Memory B cell (primary cell): ENCODE results near the gene CAPN3.

ENCODE experiments used
- ATAC-seq: fragments of 150-1000 bp; cut with Tn5 transposase; 2 replicates; pipeline ENCODE4 v1.10.0; 2021; ENCODE audit warnings: low read depth, mild to moderate bottlenecking, moderate library complexity
- DNase-seq, 2 donors: peaks; one replicate each; pipeline ENCODE4 v3.0.0; 2022; ENCODE audit warnings: low spot score in 2 of 2
- H3K27ac Mint-ChIP-seq: one replicate; pipeline ENCODE4 v1.8.0; 2022; ENCODE audit warnings: mild to moderate bottlenecking, moderate library complexity, mixed read lengths
- H3K27me3 Mint-ChIP-seq: one replicate; pipeline ENCODE4 v1.8.0; 2022; ENCODE audit warnings: mixed read lengths
- H3K36me3 Mint-ChIP-seq: one replicate; pipeline ENCODE4 v1.8.0; 2022; ENCODE audit warnings: mild to moderate bottlenecking, mixed read lengths
- H3K4me1 Mint-ChIP-seq: one replicate; pipeline ENCODE4 v1.8.0; 2022; ENCODE audit warnings: mixed read lengths
- H3K4me3 Mint-ChIP-seq: one replicate; pipeline ENCODE4 v1.8.0; 2022; ENCODE audit warnings: mild to moderate bottlenecking, moderate library complexity, mixed read lengths
- H3K9me3 Mint-ChIP-seq: one replicate; pipeline ENCODE4 v1.8.0; 2022; ENCODE audit warnings: mixed read lengths

The CAPN3 gene

GRCh38 chr15:42343596-42344232, 15.6 kb upstream of the CAPN3 start:
- Mint-ChIP-seq H3K27me3 (no peaks in the 10 kb centered on the region), H3K27ac (peak overlapping the region; percentile 49), H3K4me3 (no peak overlapping the region)

GRCh38 chr15:42344763-42345162, 14.5 kb upstream of the CAPN3 start:
- no peaks in the 10 kb centered on the region for H3K9me3 Mint-ChIP-seq
- DNase-seq: no peak
- no peak overlapping the region for H3K27ac Mint-ChIP-seq
- H3K27me3 Mint-ChIP-seq: no peaks in the 10 kb centered on the region
- H3K4me1 Mint-ChIP-seq: no peaks in the 10 kb centered on the region
- no peak for ATAC-seq
- H3K36me3 Mint-ChIP-seq: peaks cover 46% of the 10 kb centered on the region
- no peak overlapping the region for H3K4me3 Mint-ChIP-seq

More at GRCh38 chr15:42343596-42344232, 15.6 kb upstream of the CAPN3 start:
- ATAC-seq: no peak
- Mint-ChIP-seq H3K4me1 (no peaks in the 10 kb centered on the region), H3K9me3 (no peaks in the 10 kb centered on the region), H3K36me3 (peaks cover 40% of the 10 kb centered on the region)
- no peak for DNase-seq

- ATAC-seq: no peak
- Mint-ChIP-seq H3K27ac (no peak overlapping the region), H3K27me3 (no peaks in the 10 kb centered on the region), H3K36me3 (peaks cover 46% of the 10 kb centered on the region), H3K4me1 (no peaks in the 10 kb centered on the region), H3K9me3 (no peaks in the 10 kb centered on the region), H3K4me3 (no peak overlapping the region)
- DNase-seq: no peak
Measured at GRCh38 chr15:42345504-42345903, 13.8 kb upstream of the CAPN3 start.

- ATAC-seq (no peak), DNase-seq (no peak)
- H3K4me3 Mint-ChIP-seq: no peak overlapping the region
- H3K4me1 Mint-ChIP-seq: no peaks in the 10 kb centered on the region
- no peak overlapping the region for H3K27ac Mint-ChIP-seq
- no peaks in the 10 kb centered on the region for H3K27me3 Mint-ChIP-seq
- no peaks in the 10 kb centered on the region for H3K9me3 Mint-ChIP-seq
- H3K36me3 Mint-ChIP-seq: peaks cover 58% of the 10 kb centered on the region
Measured at GRCh38 chr15:42348083-42348482, 11.2 kb upstream of the CAPN3 start.

- no peaks in the 10 kb centered on the region for H3K27me3 Mint-ChIP-seq
- peaks cover 56% of the 10 kb centered on the region for H3K36me3 Mint-ChIP-seq
- DNase-seq (no peak), ATAC-seq (no peak)
- no peaks in the 10 kb centered on the region for H3K9me3 Mint-ChIP-seq
- H3K4me1 Mint-ChIP-seq: no peaks in the 10 kb centered on the region
- no peak overlapping the region for H3K4me3 Mint-ChIP-seq
- H3K27ac Mint-ChIP-seq: no peak overlapping the region
Measured at GRCh38 chr15:42349186-42349585, 10.1 kb upstream of the CAPN3 start.

GRCh38 chr15:42352401-42352800, 6.9 kb upstream of the CAPN3 start:
- no peak for DNase-seq
- H3K27me3 Mint-ChIP-seq: no peaks in the 10 kb centered on the region
- no peak for ATAC-seq
- no peak overlapping the region for H3K4me3 Mint-ChIP-seq
- no peak overlapping the region for H3K27ac Mint-ChIP-seq
- H3K9me3 Mint-ChIP-seq: no peaks in the 10 kb centered on the region
- H3K36me3 Mint-ChIP-seq: peaks cover 45% of the 10 kb centered on the region
- H3K4me1 Mint-ChIP-seq: no peaks in the 10 kb centered on the region

GRCh38 chr15:42353061-42353460, 6.2 kb upstream of the CAPN3 start:
- Mint-ChIP-seq H3K36me3 (peaks cover 45% of the 10 kb centered on the region), H3K4me1 (no peaks in the 10 kb centered on the region)

GRCh38 chr15:42354824-42355223, 4.5 kb upstream of the CAPN3 start:
- no peak overlapping the region for H3K27ac Mint-ChIP-seq
- ATAC-seq: no peak
- H3K4me3 Mint-ChIP-seq: no peak overlapping the region
- no peaks in the 10 kb centered on the region for H3K4me1 Mint-ChIP-seq
- DNase-seq: no peak
- H3K36me3 Mint-ChIP-seq: peaks cover 40% of the 10 kb centered on the region
- no peaks in the 10 kb centered on the region for H3K27me3 Mint-ChIP-seq
- no peaks in the 10 kb centered on the region for H3K9me3 Mint-ChIP-seq

More at GRCh38 chr15:42353061-42353460, 6.2 kb upstream of the CAPN3 start:
- ATAC-seq: no peak
- Mint-ChIP-seq H3K27ac (no peak overlapping the region), H3K27me3 (no peaks in the 10 kb centered on the region), H3K4me3 (no peak overlapping the region), H3K9me3 (no peaks in the 10 kb centered on the region)
- no peak for DNase-seq

GRCh38 chr15:42355291-42355690, 4.0 kb upstream of the CAPN3 start:
- DNase-seq (no peak), ATAC-seq (no peak)
- Mint-ChIP-seq H3K36me3 (peaks cover 38% of the 10 kb centered on the region), H3K9me3 (no peaks in the 10 kb centered on the region), H3K27me3 (no peaks in the 10 kb centered on the region), H3K27ac (no peak overlapping the region), H3K4me1 (no peaks in the 10 kb centered on the region), H3K4me3 (no peak overlapping the region)

- Mint-ChIP-seq H3K4me1 (no peaks in the 10 kb centered on the region), H3K36me3 (peaks cover 31% of the 10 kb centered on the region), H3K9me3 (no peaks in the 10 kb centered on the region), H3K4me3 (no peak overlapping the region), H3K27me3 (no peaks in the 10 kb centered on the region), H3K27ac (no peak overlapping the region)
- DNase-seq (no peak), ATAC-seq (no peak)
Measured at GRCh38 chr15:42356851-42357250, 2.5 kb upstream of the CAPN3 start.

- Mint-ChIP-seq H3K27me3 (no peaks in the 10 kb centered on the region), H3K36me3 (peaks cover 29% of the 10 kb centered on the region), H3K9me3 (no peaks in the 10 kb centered on the region), H3K27ac (no peak overlapping the region), H3K4me3 (no peak overlapping the region), H3K4me1 (no peaks in the 10 kb centered on the region)
- no peak for DNase-seq
- ATAC-seq: no peak
Measured at GRCh38 chr15:42358141-42358540, 1.2 kb upstream of the CAPN3 start.

- Mint-ChIP-seq H3K4me1 (no peaks in the 10 kb centered on the region), H3K4me3 (no peak overlapping the region), H3K36me3 (peaks cover 20% of the 10 kb centered on the region), H3K9me3 (no peaks in the 10 kb centered on the region), H3K27ac (no peak overlapping the region), H3K27me3 (no peaks in the 10 kb centered on the region)
- ATAC-seq (no peak), DNase-seq (no peak)
Measured at GRCh38 chr15:42359985-42360384, 684 bp downstream of the CAPN3 start.

GRCh38 chr15:42360535-42361112, 1.3 kb downstream of the CAPN3 start:
- peaks cover 20% of the 10 kb centered on the region for H3K36me3 Mint-ChIP-seq
- no peak for DNase-seq
- no peak overlapping the region for H3K4me3 Mint-ChIP-seq
- H3K4me1 Mint-ChIP-seq: no peaks in the 10 kb centered on the region
- H3K9me3 Mint-ChIP-seq: no peaks in the 10 kb centered on the region
- ATAC-seq: no peak
- no peak overlapping the region for H3K27ac Mint-ChIP-seq
- no peaks in the 10 kb centered on the region for H3K27me3 Mint-ChIP-seq

- H3K9me3 Mint-ChIP-seq: no peaks in the 10 kb centered on the region
- H3K27ac Mint-ChIP-seq: no peak overlapping the region
- H3K4me3 Mint-ChIP-seq: no peak overlapping the region
- H3K4me1 Mint-ChIP-seq: no peaks in the 10 kb centered on the region
- ATAC-seq (no peak), DNase-seq (no peak)
- peaks cover 18% of the 10 kb centered on the region for H3K36me3 Mint-ChIP-seq
- no peaks in the 10 kb centered on the region for H3K27me3 Mint-ChIP-seq
Measured at GRCh38 chr15:42363487-42363886, 4.2 kb downstream of the CAPN3 start.

GRCh38 chr15:42363942-42364341, 4.6 kb downstream of the CAPN3 start:
- no peaks in the 10 kb centered on the region for H3K27me3 Mint-ChIP-seq
- H3K36me3 Mint-ChIP-seq: peaks cover 20% of the 10 kb centered on the region
- no peak overlapping the region for H3K27ac Mint-ChIP-seq
- no peaks in the 10 kb centered on the region for H3K9me3 Mint-ChIP-seq
- ATAC-seq: no peak
- no peak overlapping the region for H3K4me3 Mint-ChIP-seq
- no peak for DNase-seq
- no peaks in the 10 kb centered on the region for H3K4me1 Mint-ChIP-seq
